ENCODE data around the gene SASS6.

- TF ChIP-seq GATA2 (IDR thresholded peaks at IDR 0.05; ENCODE audit: low read depth, low read length) = no peak
- no peak for TF ChIP-seq GATA3 (IDR thresholded peaks at IDR 0.05; ENCODE audit: low read depth, low read length)
Observed at GRCh38 chr1:100037656-100037926, 95.1 kb downstream of the SASS6 start.
